Neural progenitor cell (in vitro differentiated cells): ENCODE data around the gene MAPK10. TPM values are rescaled to one million over a fixed set of nuclear protein-coding genes. Genes with fewer than 3 reads are reported as not detected.

Experiments used
- DNase-seq: peaks from one replicate; pipeline ENCODE4 v3.0.0-alpha.2; 2016; ENCODE audit warnings: low spot score
- H2AFZ ChIP-seq: fragments of 200-600 bp; sonication (generic); replicated peaks from 2 replicates; pipeline ENCODE4 v1.6.1; 2016; ENCODE audit warnings: antibody characterized with exemption
- H3F3A ChIP-seq: fragments of 200-600 bp; sonication (generic); 2 replicates; pipeline ENCODE4 v1.6.1; 2016; ENCODE audit warnings: antibody characterized with exemption, low read depth
- H3K27ac ChIP-seq: fragments of 200-600 bp; sonication (generic); 2 replicates; pipeline ENCODE4 v1.5.1; 2016; ENCODE audit warnings: mild to moderate bottlenecking
- H3K27me3 ChIP-seq: fragments of 200-600 bp; sonication (generic); 2 replicates; pipeline ENCODE4 v1.6.1; 2016; ENCODE audit warnings: mild to moderate bottlenecking, moderate library complexity
- H3K36me3 ChIP-seq: fragments of 200-600 bp; sonication (generic); 2 replicates; pipeline ENCODE4 v1.5.1; 2016
- H3K4me1 ChIP-seq: fragments of 200-600 bp; sonication (generic); 2 replicates; pipeline ENCODE4 v1.6.1; 2016; ENCODE audit warnings: mixed run types
- H3K4me2 ChIP-seq: fragments of 200-600 bp; sonication (generic); 2 replicates; pipeline ENCODE4 v1.6.1; 2016
- H3K4me3 ChIP-seq: fragments of 200-600 bp; sonication (generic); 2 replicates; pipeline ENCODE4 v1.5.1; 2016
- H3K79me2 ChIP-seq: fragments of 200-600 bp; sonication (generic); 2 replicates; pipeline ENCODE4 v1.6.1; 2016; ENCODE audit warnings: low read depth
- H3K9ac ChIP-seq: fragments of 200-600 bp; sonication (generic); 2 replicates; pipeline ENCODE4 v1.6.1; 2016
- H3K9me3 ChIP-seq: fragments of 200-600 bp; sonication (generic); 2 replicates; pipeline ENCODE4 v1.5.1; 2016; ENCODE audit warnings: low read depth
- H4K20me1 ChIP-seq: fragments of 200-600 bp; sonication (generic); 2 replicates; pipeline ENCODE4 v1.6.1; 2016; ENCODE audit warnings: low read depth
- H3K27ac Mint-ChIP-seq: 3 replicates; pipeline ENCODE4 v1.8.0; 2021; ENCODE audit warnings: mixed read lengths
- H3K27me3 Mint-ChIP-seq: 2 replicates; pipeline ENCODE4 v1.8.0; 2022; ENCODE audit warnings: low read depth, mild to moderate bottlenecking, inconsistent platforms, moderate library complexity, mixed read lengths; ENCODE audit not compliant: insufficient read depth
- H3K36me3 Mint-ChIP-seq: 3 replicates; pipeline ENCODE4 v1.8.0; 2021; ENCODE audit warnings: mixed read lengths
- H3K4me1 Mint-ChIP-seq: 3 replicates; pipeline ENCODE4 v1.8.0; 2021; ENCODE audit warnings: mixed read lengths
- H3K4me3 Mint-ChIP-seq: 3 replicates; pipeline ENCODE4 v1.8.0; 2021; ENCODE audit warnings: mild to moderate bottlenecking, moderate library complexity, mixed read lengths
- H3K9me3 Mint-ChIP-seq: 3 replicates; pipeline ENCODE4 v1.8.0; 2020; ENCODE audit warnings: mixed read lengths
- EZH2 ChIP-seq: fragments of 200-600 bp; sonication (generic); IDR thresholded peaks from 2 replicates; pipeline ENCODE4 v1.6.1; 2017; ENCODE audit warnings: antibody characterized with exemption, mild to moderate bottlenecking, moderate library complexity
- EZH2phosphoT487 ChIP-seq: fragments of 200-600 bp; sonication (generic); IDR thresholded peaks from 2 replicates; pipeline ENCODE4 v1.6.1; 2017; ENCODE audit warnings: antibody characterized with exemption
- total RNA-seq: library from RNA; depleted of rRNA; stranded (reverse); fragments of >200 nt; gene quantifications from 2 replicates; pipeline ENCODE4 v1.2.3, GENCODE V29; 2015; ENCODE audit warnings: low replicate concordance
- TF ChIP-seq, protein P1 (sequence below): fragments of 200-600 bp; sonication (generic); IDR thresholded peaks from 2 replicates; pipeline ENCODE4 v1.5.1; 2017; ENCODE audit warnings: antibody characterized with exemption, mild to moderate bottlenecking

MAPK10 gene
- total RNA-seq, 1 donor from 2014 or later: 383 TPM

GRCh38 chr4:86160426-86160825, 199.4 kb downstream of the MAPK10 start:
- peaks cover 10% of the 10 kb centered on the region for H4K20me1 ChIP-seq
- no peak overlapping the region for H3K27ac Mint-ChIP-seq

GRCh38 chr4:86159216-86159615, 200.6 kb downstream of the MAPK10 start:
- Histone ChIP-seq H3K27ac (peak overlapping the region; percentile 7), H3K79me2 (no peaks in the 10 kb centered on the region), H4K20me1 (peaks cover 10% of the 10 kb centered on the region), H3K4me2 (no peak overlapping the region), H3K36me3 (peaks cover 14% of the 10 kb centered on the region), H3K27me3 (no peaks in the 10 kb centered on the region), H3F3A (peaks cover 38% of the 10 kb centered on the region), H3K4me3 (no peak overlapping the region), H3K4me1 (peaks cover 17% of the 10 kb centered on the region), H3K9ac (no peak overlapping the region), H3K9me3 (no peaks in the 10 kb centered on the region), H2AFZ (no peak overlapping the region)
- H3K4me1 Mint-ChIP-seq: peaks cover 15% of the 10 kb centered on the region
- H3K9me3 Mint-ChIP-seq: no peaks in the 10 kb centered on the region
- no peak for DNase-seq
- no peak overlapping the region for H3K4me3 Mint-ChIP-seq
- TF ChIP-seq EZH2 (no peak), EZH2phosphoT487 (no peak)
- TF ChIP-seq, protein P1, sequence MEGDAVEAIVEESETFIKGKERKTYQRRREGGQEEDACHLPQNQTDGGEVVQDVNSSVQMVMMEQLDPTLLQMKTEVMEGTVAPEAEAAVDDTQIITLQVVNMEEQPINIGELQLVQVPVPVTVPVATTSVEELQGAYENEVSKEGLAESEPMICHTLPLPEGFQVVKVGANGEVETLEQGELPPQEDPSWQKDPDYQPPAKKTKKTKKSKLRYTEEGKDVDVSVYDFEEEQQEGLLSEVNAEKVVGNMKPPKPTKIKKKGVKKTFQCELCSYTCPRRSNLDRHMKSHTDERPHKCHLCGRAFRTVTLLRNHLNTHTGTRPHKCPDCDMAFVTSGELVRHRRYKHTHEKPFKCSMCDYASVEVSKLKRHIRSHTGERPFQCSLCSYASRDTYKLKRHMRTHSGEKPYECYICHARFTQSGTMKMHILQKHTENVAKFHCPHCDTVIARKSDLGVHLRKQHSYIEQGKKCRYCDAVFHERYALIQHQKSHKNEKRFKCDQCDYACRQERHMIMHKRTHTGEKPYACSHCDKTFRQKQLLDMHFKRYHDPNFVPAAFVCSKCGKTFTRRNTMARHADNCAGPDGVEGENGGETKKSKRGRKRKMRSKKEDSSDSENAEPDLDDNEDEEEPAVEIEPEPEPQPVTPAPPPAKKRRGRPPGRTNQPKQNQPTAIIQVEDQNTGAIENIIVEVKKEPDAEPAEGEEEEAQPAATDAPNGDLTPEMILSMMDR: no peak
- H3K27me3 Mint-ChIP-seq: peaks cover 2% of the 10 kb centered on the region
- no peak overlapping the region for H3K27ac Mint-ChIP-seq
- peaks cover 8% of the 10 kb centered on the region for H3K36me3 Mint-ChIP-seq

More at GRCh38 chr4:86160426-86160825, 199.4 kb downstream of the MAPK10 start:
- H3K4me2 ChIP-seq: no peak overlapping the region
- no peak overlapping the region for H2AFZ ChIP-seq
- peaks cover 14% of the 10 kb centered on the region for H3K36me3 ChIP-seq
- H3K9me3 ChIP-seq: no peaks in the 10 kb centered on the region
- DNase-seq: no peak
- Mint-ChIP-seq H3K9me3 (no peaks in the 10 kb centered on the region), H3K27me3 (peaks cover 2% of the 10 kb centered on the region), H3K36me3 (peaks cover 9% of the 10 kb centered on the region), H3K4me1 (peaks cover 15% of the 10 kb centered on the region), H3K4me3 (no peak overlapping the region)
- peaks cover 38% of the 10 kb centered on the region for H3F3A ChIP-seq
- H3K4me3 ChIP-seq: no peak overlapping the region
- H3K27ac ChIP-seq: no peak overlapping the region
- no peaks in the 10 kb centered on the region for H3K27me3 ChIP-seq
- no peak overlapping the region for H3K9ac ChIP-seq
- peaks cover 16% of the 10 kb centered on the region for H3K4me1 ChIP-seq
- TF ChIP-seq, protein P1: no peak
- TF ChIP-seq EZH2 (no peak), EZH2phosphoT487 (no peak)
- H3K79me2 ChIP-seq: peaks cover 5% of the 10 kb centered on the region

GRCh38 chr4:86156531-86156930, 203.3 kb downstream of the MAPK10 start:
- TF ChIP-seq EZH2phosphoT487 (no peak), EZH2 (no peak)
- TF ChIP-seq, protein P1: no peak
- no peaks in the 10 kb centered on the region for H3K9me3 ChIP-seq
- Mint-ChIP-seq H3K36me3 (peaks cover 13% of the 10 kb centered on the region), H3K27me3 (peaks cover 2% of the 10 kb centered on the region), H3K9me3 (no peaks in the 10 kb centered on the region), H3K4me1 (peaks cover 16% of the 10 kb centered on the region), H3K27ac (peak overlapping the region; percentile 68), H3K4me3 (no peak overlapping the region)
- H3F3A ChIP-seq: peaks cover 38% of the 10 kb centered on the region
- peak overlapping the region; percentile 62 for H3K4me2 ChIP-seq
- peaks cover 17% of the 10 kb centered on the region for H3K4me1 ChIP-seq
- no peak overlapping the region for H3K9ac ChIP-seq
- H2AFZ ChIP-seq: no peak overlapping the region
- H4K20me1 ChIP-seq: peaks cover 5% of the 10 kb centered on the region
- DNase-seq: no peak
- no peak overlapping the region for H3K4me3 ChIP-seq
- no peaks in the 10 kb centered on the region for H3K27me3 ChIP-seq
- peaks cover 14% of the 10 kb centered on the region for H3K36me3 ChIP-seq
- peak overlapping the region; percentile 90 for H3K27ac ChIP-seq
- H3K79me2 ChIP-seq: no peaks in the 10 kb centered on the region
